GM18951 (cell line): ENCODE data around the gene FSIP1.

Experiments
- POLR2A ChIP-seq: IDR thresholded peaks from 4 replicates; pipeline ENCODE4 v1.6.1; 2011; ENCODE audit warnings: mild to moderate bottlenecking; ENCODE audit not compliant: insufficient read length, insufficient read depth; ENCODE audit errors: extremely low read depth
- in situ Hi-C: fragments of 300-500 bp; cut with MboI; formaldehyde crosslinking; loops from one replicate; pipeline ENCODE4 v1.12.0; 2022; ENCODE audit warnings: low sequenced_read_pairs, mixed read lengths, inconsistent platforms; ENCODE audit not compliant: unreplicated experiment

FSIP1 gene

DNA sequence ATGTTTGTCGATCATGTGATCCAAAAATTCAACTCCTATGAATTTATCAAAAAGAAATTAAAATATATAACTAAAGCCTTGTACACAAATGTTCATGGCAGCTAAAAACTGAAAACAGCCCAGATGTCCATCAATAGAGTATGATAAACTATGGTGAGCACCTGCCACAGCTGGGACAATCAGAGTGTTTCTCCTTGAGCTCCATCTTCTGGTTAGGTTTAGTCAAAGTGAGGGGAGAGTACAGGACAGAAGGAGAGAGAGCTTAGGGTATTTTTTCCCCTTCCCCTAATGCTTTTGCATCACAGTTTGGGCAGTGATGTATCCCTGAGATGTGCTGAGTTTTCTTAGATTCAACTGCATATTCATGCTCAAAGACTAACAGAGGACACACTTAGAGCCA lies 65.5 kb downstream of the FSIP1 start:
- in situ Hi-C loops, result no loop called here
- TF ChIP-seq POLR2A, result no peak

DNA sequence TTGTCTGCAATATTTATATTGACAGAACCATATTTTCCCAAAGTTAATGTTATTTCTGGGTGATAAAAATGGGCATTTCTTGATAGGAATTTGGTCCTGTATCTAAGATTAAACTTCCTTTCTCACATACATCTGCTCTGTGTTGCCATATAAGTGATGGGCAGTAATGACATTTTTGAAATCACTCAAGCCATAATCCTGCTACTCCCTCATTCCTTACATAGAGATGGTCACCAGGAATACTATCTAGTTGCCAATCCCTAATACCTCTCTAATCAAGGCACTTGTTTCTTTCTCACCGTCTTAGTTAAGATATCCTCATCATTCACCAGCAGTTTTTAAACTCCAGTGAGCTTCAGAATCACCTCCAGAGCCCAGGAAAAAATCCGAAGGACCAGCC lies 68.4 kb downstream of the FSIP1 start:
- no peak for TF ChIP-seq POLR2A
- in situ Hi-C loops, result no loop called here

DNA sequence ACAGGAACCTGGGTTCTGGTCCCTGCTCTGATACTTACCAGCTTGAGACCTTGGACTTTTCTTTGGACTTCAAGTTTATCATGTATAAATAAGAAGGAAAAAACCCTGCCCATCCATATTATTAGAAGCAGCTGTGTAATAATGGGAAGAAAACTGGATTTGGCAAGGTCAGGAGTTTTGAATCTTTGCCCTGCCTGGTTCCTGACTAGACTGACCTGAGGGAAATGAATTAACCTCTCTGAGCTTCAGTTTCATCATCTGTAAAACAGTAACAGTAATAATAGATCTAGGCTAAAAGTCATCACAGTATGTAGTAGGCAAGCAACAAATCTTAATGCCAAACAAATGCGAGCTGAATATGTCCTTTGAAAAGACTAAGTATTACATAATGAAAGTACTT lies 68.8 kb downstream of the FSIP1 start:
- TF ChIP-seq POLR2A, result no peak
- in situ Hi-C loops, result no loop called here

DNA sequence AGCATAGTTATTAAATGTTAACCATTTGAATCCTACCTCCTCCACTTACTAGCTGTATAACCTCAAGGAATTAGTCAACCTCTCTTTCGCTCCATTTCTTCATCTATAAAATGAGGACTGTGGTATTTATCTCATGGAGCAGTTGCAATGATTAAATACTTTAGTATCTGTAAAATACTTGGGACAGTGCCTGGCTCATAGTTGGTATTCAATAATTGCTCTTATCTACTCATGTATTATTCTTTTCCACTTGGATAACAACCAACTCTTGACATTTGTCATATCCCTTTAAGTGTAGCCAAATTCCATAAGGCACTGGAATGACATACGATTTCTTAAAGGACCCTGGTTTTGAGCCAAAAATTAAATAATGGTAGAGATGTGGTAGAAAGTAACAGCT lies 72.0 kb downstream of the FSIP1 start:
- no peak for TF ChIP-seq POLR2A
- in situ Hi-C loops, result no loop called here

DNA sequence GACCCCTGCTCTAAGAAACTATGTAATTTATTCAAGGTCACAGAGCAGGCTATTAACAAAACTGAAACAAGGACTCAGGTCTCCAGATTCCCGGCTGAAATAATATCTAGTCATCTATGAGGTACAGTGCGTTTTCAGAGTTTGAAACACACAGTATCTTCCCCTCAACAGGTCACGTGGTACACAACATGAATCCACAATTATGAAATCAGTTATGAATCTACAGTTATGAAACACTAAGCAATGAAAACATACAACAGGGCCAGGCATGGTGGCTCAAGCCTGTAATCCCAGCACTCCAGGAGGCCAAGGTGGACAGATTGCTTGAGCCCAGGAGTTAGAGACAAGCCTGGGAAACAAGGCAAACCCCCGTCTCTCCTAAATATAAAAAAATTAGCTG lies 72.7 kb downstream of the FSIP1 start:
- in situ Hi-C loops, result no loop called here
- no peak for TF ChIP-seq POLR2A

DNA sequence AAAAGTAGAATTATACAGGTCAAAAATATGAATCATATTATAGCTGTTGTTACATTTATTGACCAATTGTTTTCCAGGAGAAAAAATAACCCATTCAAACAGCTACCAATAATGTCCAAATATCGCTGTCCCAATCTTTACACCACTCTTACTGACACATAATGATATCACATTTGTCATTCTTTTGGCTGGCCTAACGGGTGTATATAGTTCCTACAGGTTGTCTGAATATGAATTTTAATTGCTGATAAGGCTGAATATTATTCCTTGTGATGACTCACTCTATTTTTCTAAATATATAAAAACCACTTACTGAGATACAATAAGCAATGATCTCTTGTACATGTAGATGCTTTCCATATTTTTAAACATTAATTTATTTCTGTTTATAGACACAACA lies 76.4 kb downstream of the FSIP1 start:
- no peak for TF ChIP-seq POLR2A
- in situ Hi-C loops, result no loop called here

DNA sequence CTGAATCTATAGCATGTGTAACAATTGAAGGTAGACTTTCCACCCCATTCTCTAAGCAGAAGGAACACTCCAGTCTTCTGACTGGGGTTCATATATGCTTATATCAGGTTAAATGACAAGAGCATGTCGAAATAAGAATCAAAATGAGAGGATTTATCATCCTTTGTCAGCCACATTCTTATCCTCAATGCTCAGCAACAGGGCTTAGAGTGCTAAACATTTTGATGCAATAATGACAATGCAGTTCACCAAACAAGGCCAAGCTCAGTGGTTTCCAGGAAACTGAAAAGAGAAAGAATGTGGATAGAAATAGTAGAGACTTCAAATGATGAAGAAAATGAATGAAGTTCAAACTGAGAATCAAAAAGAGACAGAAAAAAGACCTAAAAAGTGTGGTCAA lies 78.0 kb downstream of the FSIP1 start:
- no peak for TF ChIP-seq POLR2A
- in situ Hi-C loops, result no loop called here

DNA sequence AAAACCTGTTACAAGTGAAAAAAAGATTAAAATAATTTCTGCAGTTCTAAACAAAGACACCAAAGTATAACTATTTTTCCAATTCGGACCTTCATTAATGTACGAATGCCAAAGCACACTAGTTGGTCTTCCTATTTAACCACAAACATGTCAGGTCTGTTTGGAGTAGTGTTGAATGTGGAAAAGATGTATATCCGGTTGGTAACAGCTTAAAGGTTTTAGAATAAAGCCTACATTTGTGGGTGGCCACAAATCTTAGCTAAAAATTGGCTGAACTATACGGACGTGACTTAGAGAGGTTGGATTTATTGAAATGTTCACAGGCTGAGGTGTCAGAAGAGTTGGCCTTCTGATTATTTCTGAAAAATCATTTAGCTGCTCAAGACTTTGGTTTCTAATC lies 78.4 kb downstream of the FSIP1 start:
- no peak for TF ChIP-seq POLR2A
- in situ Hi-C loops, result no loop called here

DNA sequence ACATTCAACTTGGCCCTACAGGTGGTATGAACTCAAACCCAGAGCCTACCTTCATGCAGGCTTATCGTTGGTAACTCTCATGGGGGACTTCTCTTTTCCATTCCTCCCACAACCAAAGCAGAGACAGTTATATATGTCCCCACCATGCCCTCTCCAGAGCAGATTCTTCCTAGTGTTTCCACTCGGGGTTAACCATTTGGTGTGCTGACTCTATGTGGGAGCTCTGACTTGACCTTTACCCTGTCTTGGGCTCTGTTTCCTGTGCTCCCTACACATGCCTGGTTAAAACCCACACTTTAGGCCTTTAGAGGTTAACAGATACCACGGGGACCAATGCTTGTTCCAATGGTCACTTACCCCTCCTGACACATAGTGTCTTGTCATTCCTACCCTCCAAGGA lies 80.7 kb downstream of the FSIP1 start:
- in situ Hi-C loops, result no loop called here
- TF ChIP-seq POLR2A, result no peak

DNA sequence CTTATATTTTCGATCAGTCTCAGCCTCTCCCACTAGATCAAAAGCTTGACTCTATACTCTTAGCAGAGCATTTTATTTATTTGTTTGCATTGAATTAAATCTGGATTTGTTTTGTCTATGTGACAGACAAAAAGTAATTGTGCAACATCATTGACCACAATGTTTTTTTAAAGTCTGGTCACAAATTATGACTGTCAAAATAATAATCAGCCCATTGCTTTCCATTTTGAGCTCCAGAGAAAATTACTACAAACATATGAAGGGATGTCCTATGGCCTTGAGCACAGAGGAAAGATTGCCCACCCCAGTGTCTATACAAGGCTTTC lies 82.3 kb downstream of the FSIP1 start:
- in situ Hi-C loops, result no loop called here
- TF ChIP-seq POLR2A, result no peak

DNA sequence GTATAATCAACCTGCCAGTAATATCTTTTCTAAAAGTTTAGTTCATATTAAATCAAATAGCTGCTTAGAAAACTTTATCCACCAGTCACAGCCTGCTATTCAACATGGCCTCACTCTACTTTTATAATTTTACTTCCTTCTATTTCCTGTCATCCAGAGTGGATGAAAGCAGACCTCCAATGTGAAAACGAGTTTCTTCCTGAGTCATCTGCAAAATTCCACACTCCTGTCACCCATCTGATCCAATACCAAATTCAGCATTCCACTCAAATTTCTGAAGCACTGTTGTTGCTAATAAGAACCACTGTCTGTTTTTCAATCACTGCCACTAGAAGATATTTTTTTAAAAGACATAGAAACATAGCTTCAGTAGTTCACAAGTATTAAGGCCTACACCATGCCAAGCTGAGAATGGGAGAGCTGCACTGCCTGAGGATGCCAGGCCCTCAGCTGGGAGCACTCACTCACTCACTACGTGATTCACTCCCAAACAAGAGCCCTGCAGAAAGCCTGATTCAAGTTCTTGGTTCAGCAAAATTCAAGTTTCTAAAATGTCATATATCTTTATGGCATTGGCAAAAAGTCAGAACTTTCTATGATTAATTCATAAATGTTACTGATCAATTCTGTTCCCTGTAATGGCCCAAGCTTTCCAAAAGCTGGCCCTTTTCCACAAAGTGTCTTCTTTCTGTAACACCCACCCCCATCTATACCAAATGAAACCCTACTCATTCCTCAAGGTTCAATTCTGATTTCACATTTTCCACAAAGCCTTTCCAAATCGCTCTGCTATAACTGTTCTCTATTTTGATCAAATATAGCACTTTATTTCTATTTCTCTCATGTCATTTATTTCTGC lies 82.9 kb downstream of the FSIP1 start:
- no peak for TF ChIP-seq POLR2A
- in situ Hi-C loops, result no loop called here

DNA sequence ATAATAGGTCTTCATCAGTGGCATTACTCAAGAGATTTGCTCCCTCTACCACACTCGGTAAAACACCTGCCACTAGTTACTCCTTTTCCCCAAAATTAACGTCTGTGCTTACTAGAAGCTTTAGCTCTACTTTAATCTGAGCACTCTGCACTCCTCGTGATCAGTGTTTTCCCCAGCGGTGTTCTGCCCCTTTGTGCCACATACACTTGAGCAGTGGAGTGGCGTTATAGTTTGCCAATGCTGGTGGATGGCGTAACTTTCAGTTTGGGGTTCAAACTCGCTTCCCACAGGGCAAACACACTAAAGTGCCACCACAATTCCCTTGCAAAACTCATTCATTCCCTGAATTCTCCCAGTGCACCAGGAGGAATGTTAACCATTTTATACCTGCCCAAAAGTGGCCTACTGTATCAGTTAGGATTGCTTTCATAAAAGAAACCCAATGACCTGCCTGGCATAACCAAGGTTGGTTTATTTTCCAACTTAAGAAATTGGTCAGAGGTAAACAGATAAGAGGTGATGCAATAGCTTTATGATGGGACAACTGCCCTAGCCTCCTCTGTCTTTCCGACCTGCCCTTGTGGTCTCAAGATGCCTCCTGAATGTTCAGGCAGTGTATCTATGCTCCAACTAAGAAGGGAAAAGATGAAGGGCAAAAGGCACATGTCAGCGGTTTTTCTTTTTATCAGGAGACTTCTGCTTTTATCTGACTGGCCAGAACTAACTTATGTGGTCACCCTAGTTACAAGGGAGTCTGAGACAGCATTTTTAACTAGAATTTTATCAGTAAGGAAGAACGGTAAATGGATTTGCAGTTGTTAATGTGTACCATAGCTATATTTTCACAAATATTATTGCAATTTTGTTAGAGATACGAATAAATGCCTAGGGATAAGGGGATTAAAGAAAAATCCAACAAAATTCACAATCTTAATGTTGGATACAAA lies 83.9 kb downstream of the FSIP1 start:
- TF ChIP-seq POLR2A, result no peak
- in situ Hi-C loops, result no loop called here

DNA sequence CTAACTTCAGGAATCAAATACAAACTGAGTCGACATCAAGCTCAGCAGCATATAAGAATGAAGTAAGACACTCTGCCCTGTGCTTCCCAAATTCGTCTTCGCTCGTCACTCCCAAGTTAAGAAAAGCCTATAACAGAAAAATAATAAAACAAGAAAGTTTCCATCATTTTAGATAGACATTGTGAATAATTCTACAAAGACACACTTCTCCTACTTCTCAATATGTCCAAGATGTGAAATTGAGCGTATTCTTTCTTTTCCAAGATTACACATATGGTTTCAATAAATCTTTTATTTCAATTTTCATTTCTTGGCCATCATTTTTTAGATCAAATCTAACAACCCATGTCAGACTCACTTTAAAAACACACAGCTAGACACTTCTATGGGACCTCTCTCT lies 85.1 kb downstream of the FSIP1 start:
- in situ Hi-C loops, result no loop called here

DNA sequence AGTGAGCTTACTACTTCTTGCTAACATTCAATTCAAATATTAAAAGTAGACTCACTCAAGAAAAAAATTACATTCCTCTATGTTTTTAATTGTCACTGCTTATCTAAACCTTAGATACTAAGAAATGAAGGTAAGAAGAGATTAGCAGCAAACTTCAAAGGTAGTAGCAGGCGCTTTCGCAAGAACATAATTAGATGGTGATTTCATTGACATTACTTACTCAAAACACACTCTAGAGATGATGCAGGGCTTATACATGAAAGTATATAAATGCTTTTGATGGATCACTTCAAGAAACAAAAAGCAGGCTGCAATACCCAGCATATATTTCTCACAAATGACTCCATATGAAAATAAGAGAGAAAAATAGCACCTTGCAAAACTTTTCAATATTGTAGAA lies 86.8 kb downstream of the FSIP1 start:
- TF ChIP-seq POLR2A, result no peak
- in situ Hi-C loops, result no loop called here

More for the DNA sequence above, 85.1 kb downstream of the FSIP1 start:
- TF ChIP-seq POLR2A, result no peak
